Measurements from ENCODE around the gene NEIL3. TPM values are rescaled to one million over a fixed set of nuclear protein-coding genes. Genes with fewer than 3 reads are reported as not detected.

NEIL3 gene
- total and polyA plus RNA-seq, 9 of the 15 experiments (the other 6 are each of a cell fraction or from before 2014, with no cell fraction given), result 2.7 to 23.3 (median 12.9) TPM

DNA sequence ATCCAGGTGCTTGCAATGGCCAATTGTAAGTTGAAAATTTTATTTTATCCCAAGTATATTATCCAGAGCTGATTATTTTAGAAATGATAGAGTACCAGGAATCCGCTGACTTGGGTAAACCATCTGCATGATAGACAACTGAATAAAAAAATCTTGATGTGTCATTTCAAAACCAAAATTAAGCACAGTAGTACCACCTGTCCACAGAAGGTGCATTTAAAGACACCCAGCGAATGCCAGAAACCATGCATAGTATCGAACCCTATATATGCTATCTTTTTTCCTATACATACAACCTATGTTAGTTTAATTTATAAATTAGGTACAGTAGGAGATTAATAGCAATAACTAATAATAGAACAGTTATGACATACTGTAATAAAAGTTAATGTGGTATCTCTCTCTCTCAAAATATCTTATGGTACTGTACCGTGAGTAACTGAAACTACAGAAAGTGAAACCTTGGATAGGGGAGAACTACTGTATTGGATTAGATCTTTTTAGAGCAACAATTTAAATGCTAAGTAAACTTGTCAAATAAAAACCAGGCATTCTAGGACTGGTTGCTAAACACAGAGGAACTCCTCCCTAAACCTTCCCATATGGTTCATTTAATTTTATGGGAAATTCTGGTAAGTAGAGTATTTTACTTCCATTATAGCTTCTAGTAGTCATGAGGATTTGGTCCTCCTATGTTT, 6.2 kb downstream of the NEIL3 start:
- FAIRE-seq (no peak), DNase-seq (ENCODE audit: extremely low read depth in 1 of 4, low spot score in 3 of 4) (no peak), ATAC-seq (no peak)
- peaks cover 83% of the 10 kb centered on the region for H3K79me2 ChIP-seq (ENCODE audit: control insufficient read depth, insufficient read depth, low read length)
- no peak overlapping the region for H3K4me3 ChIP-seq
- 89% methylated on average over 4 of the region's 4 CpGs for WGBS (ENCODE audit: insufficient coverage, low coverage, missing lambda C conversion rate)
- no peak overlapping the region for H2AFZ ChIP-seq (ENCODE audit: low read depth, low read length)
- H3K4me1 ChIP-seq (replicated peaks in 1 of 2; ENCODE audit: control insufficient read depth in 2 of 2, insufficient read depth in 2 of 2, low read length in 2 of 2), result peaks cover 0 to 18% of the 10 kb centered on the region in 2 experiments; a peak in 2 of 5 replicates
- H3K9ac ChIP-seq (ENCODE audit: insufficient read depth in 1 of 2, low read depth in 2 of 2, low read length in 2 of 2), result no peak overlapping the region
- ChIA-PET POLR2A (no interaction called here), CTCF (ENCODE audit: low intra/inter-chr PET ratio) (no interaction called here)
- in situ Hi-C loops (cut with MboI), result no loop called here
- TF ChIP-seq, protein P1, sequence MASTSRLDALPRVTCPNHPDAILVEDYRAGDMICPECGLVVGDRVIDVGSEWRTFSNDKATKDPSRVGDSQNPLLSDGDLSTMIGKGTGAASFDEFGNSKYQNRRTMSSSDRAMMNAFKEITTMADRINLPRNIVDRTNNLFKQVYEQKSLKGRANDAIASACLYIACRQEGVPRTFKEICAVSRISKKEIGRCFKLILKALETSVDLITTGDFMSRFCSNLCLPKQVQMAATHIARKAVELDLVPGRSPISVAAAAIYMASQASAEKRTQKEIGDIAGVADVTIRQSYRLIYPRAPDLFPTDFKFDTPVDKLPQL (IDR thresholded peaks at IDR 0.05; ENCODE audit: extremely low read depth, insufficient read length), result no peak
- TF ChIP-seq ZC3H4 (CRISPR knock-in tag; IDR thresholded peaks at IDR 0.05; ENCODE audit: borderline replicate concordance) (no peak), HMGN3 (IDR thresholded peaks at IDR 0.05; ENCODE audit: borderline replicate concordance, extremely low read depth, insufficient read length, low read depth, low read length) (no peak), MECOM (CRISPR knock-in tag; IDR thresholded peaks at IDR 0.05) (no peak), ZNF780A (CRISPR knock-in tag; IDR thresholded peaks at IDR 0.05) (no peak), RBM25 (IDR thresholded peaks at IDR 0.05; ENCODE audit: low read depth, low read length, severe bottlenecking) (no peak)
- TF ChIP-seq, protein P2, sequence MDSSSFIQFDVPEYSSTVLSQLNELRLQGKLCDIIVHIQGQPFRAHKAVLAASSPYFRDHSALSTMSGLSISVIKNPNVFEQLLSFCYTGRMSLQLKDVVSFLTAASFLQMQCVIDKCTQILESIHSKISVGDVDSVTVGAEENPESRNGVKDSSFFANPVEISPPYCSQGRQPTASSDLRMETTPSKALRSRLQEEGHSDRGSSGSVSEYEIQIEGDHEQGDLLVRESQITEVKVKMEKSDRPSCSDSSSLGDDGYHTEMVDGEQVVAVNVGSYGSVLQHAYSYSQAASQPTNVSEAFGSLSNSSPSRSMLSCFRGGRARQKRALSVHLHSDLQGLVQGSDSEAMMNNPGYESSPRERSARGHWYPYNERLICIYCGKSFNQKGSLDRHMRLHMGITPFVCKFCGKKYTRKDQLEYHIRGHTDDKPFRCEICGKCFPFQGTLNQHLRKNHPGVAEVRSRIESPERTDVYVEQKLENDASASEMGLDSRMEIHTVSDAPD (CRISPR knock-in tag; IDR thresholded peaks at IDR 0.05), result no peak
- no TSS peak for BruUV-seq (replicated peaks)
- H3K9me1 ChIP-seq (ENCODE audit: control insufficient read depth, insufficient read depth, low read length), result no peaks in the 10 kb centered on the region
- H3K36me3 ChIP-seq (ENCODE audit: control insufficient read depth, insufficient read depth, low read length), result no peaks in the 10 kb centered on the region; the same call in 2 of the 3 replicates
- intact Hi-C loops (cut with micrococcal nuclease), result no loop called here
- no peaks in the 10 kb centered on the region for H3K9me3 ChIP-seq (replicated peaks; ENCODE audit: control insufficient read depth, insufficient read depth, low read depth, low read length)
- H3K27ac ChIP-seq (ENCODE audit: extremely low read depth, low read depth, low read length), result no peak overlapping the region
- H4K20me1 ChIP-seq (replicated peaks; ENCODE audit: control insufficient read depth, insufficient read depth, low read length), result no peaks in the 10 kb centered on the region
- H3K4me2 ChIP-seq (ENCODE audit: insufficient read depth, low read length), result no peak overlapping the region
- no peaks in the 10 kb centered on the region for H3K27me3 ChIP-seq (ENCODE audit: control insufficient read depth in 2 of 2, insufficient read depth in 2 of 2, low read length in 2 of 2)
